WTC11 (cell line): Measurements from ENCODE around the gene NAXD.

ENCODE experiments used
- CREM ChIP-seq: sonication (generic); formaldehyde crosslinking; IDR thresholded peaks from 2 replicates; pipeline ENCODE4 v1.8.1; 2022; ENCODE audit warnings: mild to moderate bottlenecking, missing genetic modification reagents, moderate library complexity
- FOXJ3 ChIP-seq: sonication (generic); formaldehyde crosslinking; IDR thresholded peaks from 2 replicates; pipeline ENCODE4 v1.9.0; 2021; ENCODE audit warnings: missing genetic modification reagents, mild to moderate bottlenecking, borderline replicate concordance
- GABPB1 ChIP-seq: sonication (generic); formaldehyde crosslinking; IDR thresholded peaks from 2 replicates; pipeline ENCODE4 v1.8.1; 2023; ENCODE audit warnings: mild to moderate bottlenecking, missing genetic modification reagents
- GTF2I ChIP-seq: fragments of 250-450 bp; sonication (Bioruptor Pico); conservative IDR thresholded peaks from 2 replicates; pipeline ENCODE4 v1.4.0; 2021; ENCODE audit warnings: mild to moderate bottlenecking
- JUN ChIP-seq: sonication (generic); formaldehyde crosslinking; IDR thresholded peaks from 2 replicates; pipeline ENCODE4 v1.8.0; 2023; ENCODE audit warnings: mild to moderate bottlenecking, missing genetic modification reagents
- ZNF219 ChIP-seq: sonication (generic); formaldehyde crosslinking; IDR thresholded peaks from 2 replicates; pipeline ENCODE4 v1.8.0; 2023; ENCODE audit warnings: missing genetic modification reagents, mild to moderate bottlenecking, borderline replicate concordance
- ZNF416 ChIP-seq: fragments of 250-450 bp; sonication (Bioruptor Pico); IDR thresholded peaks from 2 replicates; pipeline ENCODE4 v1.9.0; 2021; ENCODE audit warnings: mild to moderate bottlenecking, inconsistent platforms
- TF ChIP-seq, protein P1 (sequence below): fragments of 200-600 bp; IDR thresholded peaks from 2 replicates; pipeline ENCODE4 v1.8.0; 2022; ENCODE audit warnings: antibody characterized with exemption
- TF ChIP-seq, protein P2 (sequence below): sonication (generic); formaldehyde crosslinking; IDR thresholded peaks from 2 replicates; pipeline ENCODE4 v1.8.0; 2022; ENCODE audit warnings: mild to moderate bottlenecking, missing genetic modification reagents
- TF ChIP-seq, protein P3 (sequence below): sonication (generic); formaldehyde crosslinking; conservative IDR thresholded peaks from 2 replicates; pipeline ENCODE4 v1.8.1; 2022; ENCODE audit warnings: mild to moderate bottlenecking, missing genetic modification reagents
- TF ChIP-seq, protein P4 (sequence below): sonication (generic); formaldehyde crosslinking; IDR thresholded peaks from 2 replicates; pipeline ENCODE4 v1.8.0; 2022; ENCODE audit warnings: mild to moderate bottlenecking, missing genetic modification reagents
- TF ChIP-seq, protein P5 (sequence below): sonication (generic); formaldehyde crosslinking; IDR thresholded peaks from 2 replicates; pipeline ENCODE4 v1.8.0; 2023; ENCODE audit warnings: missing genetic modification reagents, mild to moderate bottlenecking, borderline replicate concordance
- TF ChIP-seq, protein P6 (sequence below): sonication (generic); formaldehyde crosslinking; IDR thresholded peaks from 2 replicates; pipeline ENCODE4 v1.8.1; 2023; ENCODE audit warnings: mild to moderate bottlenecking, missing genetic modification reagents, moderate library complexity

DNA sequence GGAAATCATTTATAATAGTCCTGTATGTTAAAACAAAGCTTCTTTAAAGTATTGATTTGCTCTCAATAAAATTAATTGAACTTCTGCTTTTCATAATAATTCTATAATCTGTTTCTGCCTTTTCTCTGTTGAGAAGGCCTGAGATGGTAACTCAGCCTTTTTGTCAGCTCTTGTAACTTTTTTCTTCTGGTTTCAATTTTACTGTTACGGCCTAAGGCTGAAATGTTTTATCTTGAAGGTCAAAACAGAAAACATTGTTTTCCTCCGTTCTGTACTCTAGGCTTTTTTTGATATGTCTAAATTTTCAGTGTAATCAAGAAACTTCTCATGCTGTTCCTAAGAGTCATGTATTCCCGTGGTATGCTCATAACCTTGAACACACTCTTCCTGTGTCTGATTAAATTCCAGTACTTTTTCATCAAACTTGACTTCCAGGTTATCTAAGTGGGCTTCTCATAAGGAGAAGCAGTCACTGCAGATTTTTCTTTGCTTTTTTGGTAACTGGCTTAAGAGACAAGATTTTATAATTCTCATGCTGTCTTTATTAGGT lies 7.6 kb upstream of the NAXD start:
- TF ChIP-seq, protein P1, sequence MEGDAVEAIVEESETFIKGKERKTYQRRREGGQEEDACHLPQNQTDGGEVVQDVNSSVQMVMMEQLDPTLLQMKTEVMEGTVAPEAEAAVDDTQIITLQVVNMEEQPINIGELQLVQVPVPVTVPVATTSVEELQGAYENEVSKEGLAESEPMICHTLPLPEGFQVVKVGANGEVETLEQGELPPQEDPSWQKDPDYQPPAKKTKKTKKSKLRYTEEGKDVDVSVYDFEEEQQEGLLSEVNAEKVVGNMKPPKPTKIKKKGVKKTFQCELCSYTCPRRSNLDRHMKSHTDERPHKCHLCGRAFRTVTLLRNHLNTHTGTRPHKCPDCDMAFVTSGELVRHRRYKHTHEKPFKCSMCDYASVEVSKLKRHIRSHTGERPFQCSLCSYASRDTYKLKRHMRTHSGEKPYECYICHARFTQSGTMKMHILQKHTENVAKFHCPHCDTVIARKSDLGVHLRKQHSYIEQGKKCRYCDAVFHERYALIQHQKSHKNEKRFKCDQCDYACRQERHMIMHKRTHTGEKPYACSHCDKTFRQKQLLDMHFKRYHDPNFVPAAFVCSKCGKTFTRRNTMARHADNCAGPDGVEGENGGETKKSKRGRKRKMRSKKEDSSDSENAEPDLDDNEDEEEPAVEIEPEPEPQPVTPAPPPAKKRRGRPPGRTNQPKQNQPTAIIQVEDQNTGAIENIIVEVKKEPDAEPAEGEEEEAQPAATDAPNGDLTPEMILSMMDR: no peak
- TF ChIP-seq JUN (no peak), FOXJ3 (CRISPR knock-in tag) (no peak), CREM (CRISPR knock-in tag) (no peak), ZNF219 (no peak), GTF2I (CRISPR knock-in tag) (no peak), GABPB1 (CRISPR knock-in tag) (no peak), ZNF416 (CRISPR knock-in tag) (no peak)
- TF ChIP-seq, protein P2, sequence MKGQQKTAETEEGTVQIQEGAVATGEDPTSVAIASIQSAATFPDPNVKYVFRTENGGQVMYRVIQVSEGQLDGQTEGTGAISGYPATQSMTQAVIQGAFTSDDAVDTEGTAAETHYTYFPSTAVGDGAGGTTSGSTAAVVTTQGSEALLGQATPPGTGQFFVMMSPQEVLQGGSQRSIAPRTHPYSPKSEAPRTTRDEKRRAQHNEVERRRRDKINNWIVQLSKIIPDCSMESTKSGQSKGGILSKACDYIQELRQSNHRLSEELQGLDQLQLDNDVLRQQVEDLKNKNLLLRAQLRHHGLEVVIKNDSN (CRISPR knock-in tag): no peak
- TF ChIP-seq, protein P3, sequence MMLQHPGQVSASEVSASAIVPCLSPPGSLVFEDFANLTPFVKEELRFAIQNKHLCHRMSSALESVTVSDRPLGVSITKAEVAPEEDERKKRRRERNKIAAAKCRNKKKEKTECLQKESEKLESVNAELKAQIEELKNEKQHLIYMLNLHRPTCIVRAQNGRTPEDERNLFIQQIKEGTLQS: no peak
- TF ChIP-seq, protein P4, sequence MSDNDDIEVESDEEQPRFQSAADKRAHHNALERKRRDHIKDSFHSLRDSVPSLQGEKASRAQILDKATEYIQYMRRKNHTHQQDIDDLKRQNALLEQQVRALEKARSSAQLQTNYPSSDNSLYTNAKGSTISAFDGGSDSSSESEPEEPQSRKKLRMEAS (CRISPR knock-in tag): no peak
- TF ChIP-seq, protein P5, sequence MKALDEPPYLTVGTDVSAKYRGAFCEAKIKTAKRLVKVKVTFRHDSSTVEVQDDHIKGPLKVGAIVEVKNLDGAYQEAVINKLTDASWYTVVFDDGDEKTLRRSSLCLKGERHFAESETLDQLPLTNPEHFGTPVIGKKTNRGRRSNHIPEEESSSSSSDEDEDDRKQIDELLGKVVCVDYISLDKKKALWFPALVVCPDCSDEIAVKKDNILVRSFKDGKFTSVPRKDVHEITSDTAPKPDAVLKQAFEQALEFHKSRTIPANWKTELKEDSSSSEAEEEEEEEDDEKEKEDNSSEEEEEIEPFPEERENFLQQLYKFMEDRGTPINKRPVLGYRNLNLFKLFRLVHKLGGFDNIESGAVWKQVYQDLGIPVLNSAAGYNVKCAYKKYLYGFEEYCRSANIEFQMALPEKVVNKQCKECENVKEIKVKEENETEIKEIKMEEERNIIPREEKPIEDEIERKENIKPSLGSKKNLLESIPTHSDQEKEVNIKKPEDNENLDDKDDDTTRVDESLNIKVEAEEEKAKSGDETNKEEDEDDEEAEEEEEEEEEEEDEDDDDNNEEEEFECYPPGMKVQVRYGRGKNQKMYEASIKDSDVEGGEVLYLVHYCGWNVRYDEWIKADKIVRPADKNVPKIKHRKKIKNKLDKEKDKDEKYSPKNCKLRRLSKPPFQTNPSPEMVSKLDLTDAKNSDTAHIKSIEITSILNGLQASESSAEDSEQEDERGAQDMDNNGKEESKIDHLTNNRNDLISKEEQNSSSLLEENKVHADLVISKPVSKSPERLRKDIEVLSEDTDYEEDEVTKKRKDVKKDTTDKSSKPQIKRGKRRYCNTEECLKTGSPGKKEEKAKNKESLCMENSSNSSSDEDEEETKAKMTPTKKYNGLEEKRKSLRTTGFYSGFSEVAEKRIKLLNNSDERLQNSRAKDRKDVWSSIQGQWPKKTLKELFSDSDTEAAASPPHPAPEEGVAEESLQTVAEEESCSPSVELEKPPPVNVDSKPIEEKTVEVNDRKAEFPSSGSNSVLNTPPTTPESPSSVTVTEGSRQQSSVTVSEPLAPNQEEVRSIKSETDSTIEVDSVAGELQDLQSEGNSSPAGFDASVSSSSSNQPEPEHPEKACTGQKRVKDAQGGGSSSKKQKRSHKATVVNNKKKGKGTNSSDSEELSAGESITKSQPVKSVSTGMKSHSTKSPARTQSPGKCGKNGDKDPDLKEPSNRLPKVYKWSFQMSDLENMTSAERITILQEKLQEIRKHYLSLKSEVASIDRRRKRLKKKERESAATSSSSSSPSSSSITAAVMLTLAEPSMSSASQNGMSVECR (CRISPR knock-in tag): no peak
- TF ChIP-seq, protein P6, sequence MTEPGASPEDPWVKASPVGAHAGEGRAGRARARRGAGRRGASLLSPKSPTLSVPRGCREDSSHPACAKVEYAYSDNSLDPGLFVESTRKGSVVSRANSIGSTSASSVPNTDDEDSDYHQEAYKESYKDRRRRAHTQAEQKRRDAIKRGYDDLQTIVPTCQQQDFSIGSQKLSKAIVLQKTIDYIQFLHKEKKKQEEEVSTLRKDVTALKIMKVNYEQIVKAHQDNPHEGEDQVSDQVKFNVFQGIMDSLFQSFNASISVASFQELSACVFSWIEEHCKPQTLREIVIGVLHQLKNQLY (CRISPR knock-in tag): no peak
